ENCODE results near the gene TRAPPC2L. TPM values are rescaled to one million over a fixed set of nuclear protein-coding genes. Genes with fewer than 3 reads are reported as not detected.
A peak's percentile ranks its signal among the peaks of the same experiment; 100 is the strongest.

Gene TRAPPC2L
- total and polyA plus RNA-seq, 2 of the 13 experiments (the other 11 are each of a cell fraction or from before 2014, with no cell fraction given), result 96.3 to 107 TPM

GRCh38 chr16:88856828-88857727, at the start of gene TRAPPC2L, which contains the start of gene GALNS (continued):
- no peak for TF ChIP-seq ATF6 (CRISPR knock-in tag; conservative IDR thresholded peaks at IDR 0.05)
- 0 out of 2 replicates have a peak, but pooled peaks have one; percentile 39 for TF ChIP-seq ZFP37 (CRISPR knock-in tag; IDR thresholded peaks at IDR 0.05; ENCODE audit: borderline replicate concordance)
- TF ChIP-seq HMG20A (CRISPR knock-in tag; IDR thresholded peaks at IDR 0.05; ENCODE audit: borderline replicate concordance), result no peak
- TF ChIP-seq NAIF1 (CRISPR knock-in tag; IDR thresholded peaks at IDR 0.05; ENCODE audit: borderline replicate concordance), result peak; percentile 59; the same call in 1 of the 2 replicates
- no peak for TF ChIP-seq ZBTB40 (IDR thresholded peaks at IDR 0.05)
- TF ChIP-seq ZBTB40 (CRISPR knock-in tag; IDR thresholded peaks at IDR 0.05), result no peak; the same call in 1 of the 2 replicates
- TF ChIP-seq RARA (CRISPR knock-in tag; IDR thresholded peaks at IDR 0.05), result peak; percentile 20; the same call in 1 of the 2 replicates
- TF ChIP-seq RFXANK (CRISPR knock-in tag; IDR thresholded peaks at IDR 0.05), result no peak
- TF ChIP-seq HCFC1 (IDR thresholded peaks at IDR 0.05; ENCODE audit: low read depth, low read length), result peak; percentile 47; the same call in 1 of the 2 replicates
- peak; percentile 72; the same call in 1 of the 2 replicates for TF ChIP-seq ZNF253 (CRISPR knock-in tag; IDR thresholded peaks at IDR 0.05; ENCODE audit: borderline replicate concordance)
- no peak for TF ChIP-seq ZKSCAN5 (CRISPR knock-in tag; IDR thresholded peaks at IDR 0.05)
- TF ChIP-seq ZNF275 (CRISPR knock-in tag; IDR thresholded peaks at IDR 0.05; ENCODE audit: borderline replicate concordance), result no peak
- peak; percentile 48; the same call in 1 of the 2 replicates for TF ChIP-seq RFX5 (IDR thresholded peaks at IDR 0.05; ENCODE audit: low read depth, low read length)
- TF ChIP-seq ZNF773 (CRISPR knock-in tag; IDR thresholded peaks at IDR 0.05; ENCODE audit: borderline replicate concordance), result peak; percentile 85; the same call in 1 of the 2 replicates
- TF ChIP-seq KDM5A (IDR thresholded peaks at IDR 0.05; ENCODE audit: borderline replicate concordance, low read length), result peak; percentile 96
- no peak for TF ChIP-seq ZFP62 (CRISPR knock-in tag; IDR thresholded peaks at IDR 0.05)

Measured in HepG2 (cell line).